Measurements from ENCODE around the gene PEX16. TPM values are rescaled to one million over a fixed set of nuclear protein-coding genes. Genes with fewer than 3 reads are reported as not detected.

PEX16 gene
- total RNA-seq, 1 donor from 2014 or later = 30.8 TPM

DNA sequence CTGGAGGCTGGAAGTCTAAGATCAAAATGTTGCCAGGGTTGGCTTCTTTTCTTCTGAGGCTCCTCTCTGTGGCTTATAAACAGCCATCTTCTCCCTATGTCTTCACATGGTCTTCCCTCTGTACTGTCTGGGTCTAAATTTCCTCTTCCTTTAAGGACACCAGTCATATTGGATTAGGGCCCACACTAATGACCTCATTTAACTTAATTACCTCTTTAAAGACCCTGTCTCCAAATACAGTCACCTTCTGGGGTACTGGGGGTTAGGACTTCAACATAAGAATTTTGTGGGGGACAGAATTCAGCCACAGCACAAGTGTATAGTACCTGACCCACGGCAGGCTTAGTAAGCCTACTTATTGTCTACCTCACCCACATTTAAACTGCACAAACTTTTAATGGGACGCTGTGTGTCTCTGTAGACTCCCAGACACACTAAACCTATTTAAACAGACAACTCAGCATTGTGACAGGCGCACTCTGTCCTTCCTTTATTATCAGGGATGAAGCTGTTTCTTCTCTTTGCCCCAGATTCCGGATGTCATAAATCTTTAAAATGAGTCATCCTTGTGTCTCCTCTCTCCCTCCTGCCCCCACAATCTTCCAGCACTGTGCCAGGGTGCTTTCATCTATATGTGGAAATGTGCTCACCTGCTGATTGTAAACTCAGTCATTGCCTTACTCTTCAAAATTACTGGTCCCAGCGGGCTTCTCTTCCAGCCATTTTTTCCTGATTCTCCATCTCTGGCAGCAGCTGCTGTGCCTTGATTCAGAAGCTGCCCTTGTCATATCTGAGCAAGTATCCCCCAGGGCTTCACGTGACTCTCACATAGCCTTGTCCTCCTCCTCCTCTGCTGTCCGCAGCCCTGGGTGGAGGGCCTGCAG is 37.6 kb downstream of the PEX16 start:
- DNase-seq (ENCODE audit: low read depth in 2 of 2) = peak in 1 of 2 donors; percentile 23

DNA sequence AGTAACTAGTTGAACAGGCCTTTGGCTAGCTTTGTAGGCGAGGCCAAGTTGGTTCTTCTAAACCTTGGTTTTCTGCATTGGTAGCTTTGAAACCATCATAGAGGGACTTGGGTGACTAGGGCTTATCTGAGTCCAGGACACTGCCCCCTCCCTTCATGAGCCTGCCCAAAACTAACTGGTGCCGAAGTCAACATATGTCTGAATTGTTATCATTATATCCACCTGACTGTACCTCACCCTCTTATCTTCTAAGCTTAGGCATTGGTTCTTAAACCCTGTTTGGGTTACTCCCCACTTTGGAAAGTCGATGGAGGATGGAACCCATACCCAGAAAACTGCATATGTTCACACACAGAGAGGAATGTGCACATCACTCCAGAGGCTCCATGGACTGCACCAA is 39.8 kb downstream of the PEX16 start:
- DNase-seq (ENCODE audit: low read depth in 2 of 2) = no peak

DNA sequence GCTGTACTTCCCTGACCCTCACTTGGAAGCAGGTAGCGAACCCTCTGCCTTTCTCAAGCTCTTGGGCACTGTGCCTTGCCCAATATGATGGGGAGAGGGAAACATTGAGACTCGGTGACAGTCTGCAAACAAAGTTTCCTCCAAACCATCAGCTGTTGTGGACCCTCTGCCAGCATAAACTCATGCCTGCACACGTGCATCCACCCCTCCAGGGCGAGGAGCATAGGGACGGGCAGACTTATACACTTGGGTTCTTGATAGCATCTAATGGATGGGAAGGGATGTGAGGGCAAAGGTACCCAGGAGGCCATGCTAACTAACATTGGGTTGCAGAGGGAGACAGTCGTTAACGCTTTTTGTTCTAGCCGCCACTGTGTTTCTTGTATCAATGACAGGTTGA is 40.5 kb downstream of the PEX16 start:
- no peak for DNase-seq (ENCODE audit: low read depth in 2 of 2)

DNA sequence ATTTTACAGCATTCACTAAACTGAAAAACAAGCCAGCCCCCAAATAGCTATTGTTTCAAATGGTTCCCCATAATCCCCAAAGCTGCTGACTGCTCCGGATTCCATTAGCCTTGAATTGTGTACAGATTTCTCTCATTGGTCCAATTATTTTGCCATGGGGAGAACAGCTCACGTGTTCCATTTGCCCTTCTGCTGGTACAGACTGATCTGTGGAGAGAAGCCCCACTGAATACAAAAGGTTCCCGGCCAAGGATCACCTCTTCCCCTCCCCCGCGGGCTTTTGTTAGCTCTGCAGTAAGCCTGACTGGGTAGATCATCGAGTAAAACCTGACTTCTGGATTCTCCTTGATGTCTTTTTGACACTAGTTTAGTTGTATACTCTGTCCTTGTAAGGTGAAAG is 41.3 kb downstream of the PEX16 start:
- DNase-seq (ENCODE audit: low read depth in 2 of 2) = no peak

DNA sequence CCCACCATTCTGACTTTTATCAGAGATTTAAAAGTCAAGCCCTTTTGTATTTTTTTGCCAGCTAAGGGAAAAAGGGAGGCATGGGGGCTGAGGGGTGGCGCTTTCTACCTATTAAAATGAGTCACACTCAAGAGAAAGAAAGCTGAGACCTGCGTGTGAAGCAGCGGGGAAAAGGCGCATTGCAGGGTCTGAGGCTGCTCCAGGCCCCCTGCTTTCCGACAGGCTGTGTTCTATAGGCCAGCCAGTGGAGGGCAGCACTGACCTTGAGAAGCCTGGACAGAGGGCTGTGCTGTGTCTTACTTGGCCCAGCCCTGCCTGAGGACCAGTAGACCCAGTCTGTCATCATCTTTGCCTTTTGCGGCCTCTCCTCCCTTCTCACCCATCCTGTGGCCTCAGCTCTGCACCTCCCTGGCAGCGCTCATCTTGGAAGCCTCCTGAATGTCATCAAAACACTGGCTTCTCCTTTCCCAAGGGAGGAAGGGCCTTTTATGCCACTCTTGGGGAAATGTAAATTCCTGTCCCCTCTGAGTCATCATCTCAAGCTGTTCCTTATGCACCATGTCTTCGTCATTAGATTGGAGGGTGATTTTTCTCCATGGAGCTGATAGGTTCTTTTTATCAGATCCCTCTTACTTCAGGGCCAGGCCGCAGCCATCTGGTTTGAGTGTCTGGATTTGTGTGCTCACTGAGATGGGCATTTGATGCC is 44.9 kb downstream of the PEX16 start:
- DNase-seq (ENCODE audit: low read depth in 2 of 2) = peak in 1 of 2 donors; percentile 71

DNA sequence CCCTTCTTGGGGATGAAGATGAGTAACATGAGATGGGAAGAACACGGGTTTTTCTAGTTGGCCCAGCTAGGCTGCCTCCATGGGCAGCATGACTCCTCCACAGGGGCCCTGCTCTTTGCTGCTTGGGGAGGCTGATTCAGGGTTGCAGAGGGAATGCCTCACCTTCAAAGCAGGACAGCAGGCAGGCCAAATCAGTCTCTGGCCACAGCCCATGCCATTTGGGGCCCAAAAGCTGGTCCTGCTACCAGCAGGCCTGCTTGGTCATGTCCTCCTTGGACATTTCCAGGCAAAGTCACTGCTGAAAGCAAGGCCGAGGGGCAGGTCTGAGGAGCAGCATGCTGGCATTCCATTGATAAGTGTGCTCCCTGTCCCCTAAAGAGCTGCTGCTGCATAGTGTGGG is 46.0 kb downstream of the PEX16 start:
- no peak for DNase-seq (ENCODE audit: low read depth in 2 of 2)

DNA sequence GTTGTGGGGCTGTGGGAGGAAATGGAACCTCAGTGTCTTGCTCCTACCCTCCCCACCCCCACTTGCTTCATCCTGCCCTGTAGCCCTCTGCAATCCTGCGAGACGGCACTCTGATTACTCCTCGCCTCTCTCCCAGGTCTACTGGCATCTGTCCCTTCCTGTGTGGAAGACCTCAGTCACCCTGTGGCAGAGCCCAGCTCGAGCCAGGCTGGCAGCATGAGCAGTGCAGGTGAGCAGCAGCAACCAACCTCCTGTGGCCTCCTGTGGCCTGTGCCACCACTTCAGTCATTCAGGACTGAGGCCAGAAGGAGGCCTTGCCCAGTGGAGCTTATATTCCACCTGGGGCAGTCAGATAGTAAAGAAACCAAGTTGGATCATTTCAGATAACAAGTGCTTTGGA is 47.0 kb downstream of the PEX16 start:
- DNase-seq (ENCODE audit: low read depth in 2 of 2) = no peak

DNA sequence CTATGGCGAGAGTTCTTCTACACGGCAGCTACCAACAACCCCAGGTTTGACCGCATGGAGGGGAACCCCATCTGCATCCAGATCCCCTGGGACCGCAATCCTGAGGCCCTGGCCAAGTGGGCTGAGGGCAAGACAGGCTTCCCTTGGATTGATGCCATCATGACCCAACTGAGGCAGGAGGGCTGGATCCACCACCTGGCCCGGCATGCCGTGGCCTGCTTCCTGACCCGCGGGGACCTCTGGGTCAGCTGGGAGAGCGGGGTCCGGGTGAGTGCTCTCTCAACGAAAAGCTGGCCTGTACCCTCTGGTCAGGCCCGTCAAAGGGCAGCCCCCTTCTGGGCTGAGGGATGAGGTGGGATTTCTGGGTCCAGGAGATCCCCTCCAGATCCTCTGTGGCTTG is 48.1 kb downstream of the PEX16 start:
- DNase-seq (ENCODE audit: low read depth in 2 of 2) = no peak

DNA sequence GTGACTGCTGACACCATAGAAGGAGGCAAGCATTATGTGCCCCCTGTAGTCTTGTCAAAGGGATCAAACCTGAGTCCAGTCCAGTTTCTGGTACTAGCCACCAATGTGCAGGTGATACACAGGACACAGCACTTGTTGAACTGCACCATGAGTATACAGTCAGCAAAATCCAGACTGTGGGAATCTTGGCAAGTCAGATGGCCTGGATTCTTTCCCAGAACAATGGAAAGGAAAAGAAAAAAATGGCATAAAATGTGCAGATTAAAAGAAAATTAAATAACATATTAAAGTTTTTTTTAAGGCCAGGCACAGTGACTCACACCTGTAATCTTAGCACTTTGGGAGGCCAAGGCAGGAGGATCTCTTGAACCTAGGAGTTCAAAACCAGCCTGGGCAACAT is 53.6 kb downstream of the PEX16 start:
- peak; percentile 67 to 71 for DNase-seq (ENCODE audit: low read depth in 2 of 2)

DNA sequence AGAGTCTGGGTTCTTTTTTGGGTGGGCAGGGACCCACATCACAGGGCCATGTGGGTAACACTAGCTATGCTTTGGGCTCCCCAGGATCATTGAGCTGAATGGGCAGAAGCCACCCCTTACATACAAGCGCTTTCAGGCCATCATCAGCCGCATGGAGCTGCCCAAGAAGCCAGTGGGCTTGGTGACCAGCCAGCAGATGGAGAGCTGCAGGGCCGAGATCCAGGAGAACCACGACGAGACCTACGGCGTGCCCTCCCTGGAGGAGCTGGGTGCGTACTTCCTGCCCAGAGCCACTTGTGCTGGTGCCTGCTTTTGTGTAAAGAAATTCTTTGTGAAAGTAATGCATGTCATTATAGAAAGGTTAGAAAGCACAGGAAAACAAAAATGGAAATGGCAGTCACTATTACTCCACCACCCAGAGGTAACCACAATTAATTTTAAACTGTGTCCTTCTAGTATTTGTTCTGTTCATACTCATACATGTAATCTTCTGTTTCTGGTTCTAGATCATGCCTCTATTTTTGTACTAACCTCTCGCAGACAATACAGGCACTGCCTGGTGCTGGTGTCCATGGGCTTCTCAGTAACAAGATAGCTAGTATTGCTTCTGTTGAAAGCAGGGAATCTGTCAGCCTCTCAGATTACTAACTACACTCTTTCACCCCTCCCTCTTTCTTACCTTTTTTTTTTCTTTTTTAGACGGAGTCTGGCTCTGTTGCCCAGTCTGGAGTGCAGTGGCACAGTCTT is 56.7 kb downstream of the PEX16 start:
- no peak for DNase-seq (ENCODE audit: low read depth in 2 of 2)

DNA sequence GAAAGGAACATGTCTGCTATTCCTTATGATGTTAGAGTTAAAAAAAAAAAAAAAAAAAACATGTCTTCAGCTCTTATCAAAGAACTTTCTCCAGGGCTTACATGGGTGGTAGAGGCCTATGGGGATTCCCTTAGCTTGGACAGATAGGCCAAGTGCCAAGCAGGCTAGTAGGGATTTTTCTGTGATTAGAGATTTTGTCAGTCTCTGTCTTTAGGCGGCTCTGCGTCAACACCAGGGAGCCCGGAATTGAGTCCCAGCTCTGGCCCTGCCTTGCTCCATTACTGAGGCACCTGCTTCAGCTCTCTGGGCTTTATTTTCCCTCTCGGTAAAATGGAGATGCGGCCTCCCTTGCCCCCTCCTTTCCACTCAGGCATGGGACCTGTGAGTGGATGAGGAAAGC is 57.3 kb downstream of the PEX16 start:
- no peak for DNase-seq (ENCODE audit: low read depth in 2 of 2)

Other genes starting within 250 kb of the PEX16 start
- 4.1 and 8.3 TPM in 2 replicates for gene SLC35C1, start 112.7 kb downstream of the PEX16 start, total RNA-seq
- gene CRY2, start 70.4 kb downstream of the PEX16 start, total RNA-seq = 4.5 and 8.1 TPM in 2 replicates
- gene MAPK8IP1, start 32.2 kb downstream of the PEX16 start, total RNA-seq = 2.1 and 2.8 TPM in 2 replicates
- gene FREY1, start 10.6 kb downstream of the PEX16 start, total RNA-seq = 0.51 and 0.64 TPM in 2 replicates
- gene LARGE2, start 4.8 kb upstream of the PEX16 start, total RNA-seq = not detected in 2 replicates
- gene PHF21A, start 203.6 kb upstream of the PEX16 start, total RNA-seq = 6.7 TPM in 2 replicates